HK-2 (cell line): Measurements from ENCODE around the gene SF3A2.

Source experiments
- DNase-seq: peaks from one replicate; pipeline ENCODE4 v3.0.0-alpha.2; 2018; ENCODE audit not compliant: unreplicated experiment

The SF3A2 gene

GRCh38 chr19:2226840-2227360 lies 9.7 kb upstream of the SF3A2 start:
- DNase-seq, result no peak

- no peak for DNase-seq
Measured at GRCh38 chr19:2227415-2228156, 9.0 kb upstream of the SF3A2 start.

- no peak for DNase-seq
Measured at GRCh38 chr19:2228157-2229030, 8.2 kb upstream of the SF3A2 start.

- no peak for DNase-seq
Measured at GRCh38 chr19:2229103-2230032, 7.3 kb upstream of the SF3A2 start.

- no peak for DNase-seq
Measured at GRCh38 chr19:2230033-2230531, 6.5 kb upstream of the SF3A2 start.

GRCh38 chr19:2230807-2231533 lies 5.7 kb upstream of the SF3A2 start:
- DNase-seq, result no peak

GRCh38 chr19:2231621-2232221 lies 4.9 kb upstream of the SF3A2 start:
- DNase-seq, result peak; percentile 36

- no peak for DNase-seq
Measured at GRCh38 chr19:2232286-2233151, 4.1 kb upstream of the SF3A2 start.

GRCh38 chr19:2233601-2234280 lies 2.9 kb upstream of the SF3A2 start:
- DNase-seq, result no peak

- DNase-seq, result no peak
Measured at GRCh38 chr19:2234996-2235380, 1.6 kb upstream of the SF3A2 start.

- no peak for DNase-seq
Measured at GRCh38 chr19:2235381-2236063, 1.1 kb upstream of the SF3A2 start.

- DNase-seq, result no peak
Measured at GRCh38 chr19:2236064-2236313, 635 bp upstream of the SF3A2 start.

GRCh38 chr19:2237051-2237868 lies 636 bp downstream of the SF3A2 start:
- DNase-seq, result no peak

GRCh38 chr19:2237869-2238153 lies 1.2 kb downstream of the SF3A2 start:
- no peak for DNase-seq

- DNase-seq, result no peak
Measured at GRCh38 chr19:2239173-2239572, 2.5 kb downstream of the SF3A2 start.

GRCh38 chr19:2239771-2240770 lies 3.4 kb downstream of the SF3A2 start:
- no peak for DNase-seq
